PC-3 (cell line): ENCODE results near the gene SLC43A1.
A peak's percentile ranks its signal among the peaks of the same experiment; 100 is the strongest.

ENCODE experiments used
- EZH2 ChIP-seq: fragments of 300-600 bp; sonication (generic); IDR thresholded peaks from one replicate; pipeline ENCODE4 v1.6.1; 2017; ENCODE audit warnings: antibody characterized with exemption, mild to moderate bottlenecking, low read length; ENCODE audit not compliant: unreplicated experiment
- EZH2phosphoT487 ChIP-seq: fragments of 300-600 bp; sonication (generic); IDR thresholded peaks from 2 replicates; pipeline ENCODE4 v1.6.1; 2018; ENCODE audit warnings: mild to moderate bottlenecking, antibody characterized with exemption, low read length, borderline replicate concordance
- TF ChIP-seq, protein P1 (sequence below): fragments of 300-600 bp; sonication (generic); conservative IDR thresholded peaks from 2 replicates; pipeline ENCODE4 v1.5.1; 2017; ENCODE audit warnings: antibody characterized with exemption, low read depth, mild to moderate bottlenecking, low read length

DNA sequence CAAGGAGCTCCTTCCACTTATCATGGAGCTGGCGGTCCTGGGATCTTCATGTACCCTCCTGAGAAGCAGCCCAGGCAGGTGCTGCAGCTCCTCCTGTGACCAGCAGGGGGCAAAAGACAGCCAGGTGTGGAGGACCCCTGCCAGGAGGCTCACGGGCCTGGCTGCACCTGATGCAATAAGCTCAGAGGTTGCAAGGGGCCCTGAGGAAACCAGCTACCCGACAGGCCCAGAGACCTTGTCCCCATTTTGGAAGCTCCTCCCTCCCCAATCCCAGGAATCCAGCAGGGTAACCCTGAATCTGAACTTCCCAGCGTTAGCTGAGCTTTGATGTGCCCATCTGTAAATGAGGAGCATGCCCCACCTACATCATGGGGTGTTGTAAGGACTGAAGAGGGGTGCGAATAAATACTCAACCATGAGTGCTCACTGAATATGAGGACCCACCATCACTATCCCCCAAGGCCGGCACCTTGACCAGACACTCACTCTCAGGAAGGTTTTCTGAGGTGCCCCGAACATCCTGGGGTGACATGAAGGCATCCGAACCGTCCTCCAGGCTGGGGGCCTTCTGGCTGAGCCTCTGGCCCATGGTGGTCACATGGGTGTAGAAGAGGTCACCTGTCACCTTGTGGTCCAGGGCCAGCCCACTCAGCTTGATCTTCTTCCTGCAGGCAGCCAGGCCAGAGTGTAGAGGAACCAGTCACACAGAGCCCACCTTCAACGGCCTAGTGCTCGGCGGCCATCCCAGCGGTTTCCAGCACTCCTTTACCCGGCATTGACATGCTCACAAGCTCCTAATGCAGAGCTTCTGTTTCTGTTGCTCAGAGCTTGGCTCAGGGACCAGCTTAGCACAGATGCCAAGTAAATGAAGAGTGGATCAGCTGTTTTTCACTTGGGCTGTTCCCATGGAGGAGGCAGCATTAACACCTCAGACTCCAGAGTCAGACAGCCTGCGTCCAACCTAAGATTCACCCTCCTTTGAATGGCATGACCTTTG lies 21.7 kb downstream of the SLC43A1 start:
- TF ChIP-seq EZH2 (no peak), EZH2phosphoT487 (no peak)
- TF ChIP-seq, protein P1, sequence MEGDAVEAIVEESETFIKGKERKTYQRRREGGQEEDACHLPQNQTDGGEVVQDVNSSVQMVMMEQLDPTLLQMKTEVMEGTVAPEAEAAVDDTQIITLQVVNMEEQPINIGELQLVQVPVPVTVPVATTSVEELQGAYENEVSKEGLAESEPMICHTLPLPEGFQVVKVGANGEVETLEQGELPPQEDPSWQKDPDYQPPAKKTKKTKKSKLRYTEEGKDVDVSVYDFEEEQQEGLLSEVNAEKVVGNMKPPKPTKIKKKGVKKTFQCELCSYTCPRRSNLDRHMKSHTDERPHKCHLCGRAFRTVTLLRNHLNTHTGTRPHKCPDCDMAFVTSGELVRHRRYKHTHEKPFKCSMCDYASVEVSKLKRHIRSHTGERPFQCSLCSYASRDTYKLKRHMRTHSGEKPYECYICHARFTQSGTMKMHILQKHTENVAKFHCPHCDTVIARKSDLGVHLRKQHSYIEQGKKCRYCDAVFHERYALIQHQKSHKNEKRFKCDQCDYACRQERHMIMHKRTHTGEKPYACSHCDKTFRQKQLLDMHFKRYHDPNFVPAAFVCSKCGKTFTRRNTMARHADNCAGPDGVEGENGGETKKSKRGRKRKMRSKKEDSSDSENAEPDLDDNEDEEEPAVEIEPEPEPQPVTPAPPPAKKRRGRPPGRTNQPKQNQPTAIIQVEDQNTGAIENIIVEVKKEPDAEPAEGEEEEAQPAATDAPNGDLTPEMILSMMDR = peak; percentile 98
